ENCODE data around the gene AVPR2. TPM values are rescaled to one million over a fixed set of nuclear protein-coding genes. Genes with fewer than 3 reads are reported as not detected.
A peak's percentile ranks its signal among the peaks of the same experiment; 100 is the strongest.

Gene AVPR2
- total RNA-seq, 2 donors from 2014 or later, result 1.4 to 2.0 TPM

- no peak for DNase-seq (ENCODE audit: low spot score)
- intact Hi-C loops (cut with DNase I), result loop anchor here in 1 of 2 donors (10.0 kb wide), 1 partner anchor 131 kb away; the partner anchor contains the start of genes IDH3G and SSR4
Measured at GRCh38 chrX:153925739-153926551, 21.5 kb downstream of the AVPR2 start, which contains the start of gene ARHGAP4. Gene ARHGAP4, minus strand, starts transcription at chrX:153926264. Its CDS starts 62 bp downstream, at chrX:153926202.

GRCh38 chrX:153926552-153926857, 22.0 kb downstream of the AVPR2 start:
- intact Hi-C loops (cut with DNase I), result loop anchor here in 1 of 2 donors (10.0 kb wide), 1 partner anchor 132 kb away; the partner anchor contains the start of genes IDH3G and SSR4
- DNase-seq (ENCODE audit: low spot score), result no peak

GRCh38 chrX:153926858-153927671, 22.6 kb downstream of the AVPR2 start:
- intact Hi-C loops (cut with DNase I), result loop anchor here in 1 of 2 donors (10.0 kb wide), 1 partner anchor 132 kb away; the partner anchor contains the start of genes IDH3G and SSR4
- DNase-seq (ENCODE audit: low spot score), result no peak

- intact Hi-C loops (cut with DNase I), result loop anchor here in 1 of 2 donors (10.0 kb wide), 1 partner anchor 133 kb away; the partner anchor contains the start of genes IDH3G and SSR4
- no peak for DNase-seq (ENCODE audit: low spot score)
Measured at GRCh38 chrX:153927672-153927921, 23.1 kb downstream of the AVPR2 start.

GRCh38 chrX:153927922-153928760, 23.7 kb downstream of the AVPR2 start:
- peak; percentile 99 for DNase-seq (ENCODE audit: low spot score)
- intact Hi-C loops (cut with DNase I), result loop anchor here in 1 of 2 donors (10.0 kb wide), 1 partner anchor 133 kb away; the partner anchor contains the start of genes IDH3G and SSR4

GRCh38 chrX:153928846-153929245, 24.4 kb downstream of the AVPR2 start:
- no peak for DNase-seq (ENCODE audit: low spot score)
- intact Hi-C loops (cut with DNase I), result loop anchor here in 1 of 2 donors (10.0 kb wide), 1 partner anchor 134 kb away; the partner anchor contains the start of genes IDH3G and SSR4

- intact Hi-C loops (cut with DNase I), result loop anchor here in 1 of 2 donors (10.0 kb wide), 1 partner anchor 135 kb away; the partner anchor contains the start of genes IDH3G and SSR4
- DNase-seq (ENCODE audit: low spot score), result no peak
Measured at GRCh38 chrX:153929576-153929975, 25.1 kb downstream of the AVPR2 start.

GRCh38 chrX:153930011-153930910, 25.8 kb downstream of the AVPR2 start:
- intact Hi-C loops (cut with DNase I), result no loop called here
- DNase-seq (ENCODE audit: low spot score), result no peak

GRCh38 chrX:153931151-153931550, 26.7 kb downstream of the AVPR2 start:
- no peak for DNase-seq (ENCODE audit: low spot score)
- intact Hi-C loops (cut with DNase I), result no loop called here

GRCh38 chrX:153931748-153932147, 27.3 kb downstream of the AVPR2 start:
- intact Hi-C loops (cut with DNase I), result no loop called here
- DNase-seq (ENCODE audit: low spot score), result no peak

GRCh38 chrX:153932220-153932915, 27.9 kb downstream of the AVPR2 start:
- DNase-seq (ENCODE audit: low spot score), result no peak
- intact Hi-C loops (cut with DNase I), result no loop called here

- DNase-seq (ENCODE audit: low spot score), result no peak
- intact Hi-C loops (cut with DNase I), result no loop called here
Measured at GRCh38 chrX:153933748-153934147, 29.3 kb downstream of the AVPR2 start.

- intact Hi-C loops (cut with DNase I), result no loop called here
- DNase-seq (ENCODE audit: low spot score), result no peak
Measured at GRCh38 chrX:153934148-153934761, 29.8 kb downstream of the AVPR2 start.

- DNase-seq (ENCODE audit: low spot score), result peak; percentile 91
- intact Hi-C loops (cut with DNase I), result no loop called here
Measured at GRCh38 chrX:153934762-153935325, 30.4 kb downstream of the AVPR2 start, which contains the start of gene NAA10. Gene NAA10, minus strand, starts transcription at chrX:153935037. Its CDS starts 133 bp downstream, at chrX:153934904.

- DNase-seq (ENCODE audit: low spot score), result no peak
- intact Hi-C loops (cut with DNase I), result no loop called here
Measured at GRCh38 chrX:153935326-153935851, 30.9 kb downstream of the AVPR2 start.

- no peak for DNase-seq (ENCODE audit: low spot score)
- intact Hi-C loops (cut with DNase I), result no loop called here
Measured at GRCh38 chrX:153937056-153937455, 32.6 kb downstream of the AVPR2 start.

Measured in posterior vena cava (tissue), 2 donors.